Endothelial cell (in vitro differentiated cells): ENCODE results near the gene TBK1. TPM values are rescaled to one million over a fixed set of nuclear protein-coding genes. Genes with fewer than 3 reads are reported as not detected.
A peak's percentile ranks its signal among the peaks of the same experiment; 100 is the strongest.

Experiments used
- DNase-seq: peaks from one replicate; pipeline ENCODE4 v3.0.0; 2021; ENCODE audit warnings: low spot score
- H3K27ac Mint-ChIP-seq: one replicate; pipeline ENCODE4 v1.8.0; 2021; ENCODE audit warnings: mixed read lengths, inconsistent platforms; ENCODE audit not compliant: unreplicated experiment
- H3K27me3 Mint-ChIP-seq: one replicate; pipeline ENCODE4 v1.8.0; 2021; ENCODE audit warnings: mild to moderate bottlenecking, moderate library complexity, mixed read lengths, inconsistent platforms; ENCODE audit not compliant: unreplicated experiment
- H3K36me3 Mint-ChIP-seq: one replicate; pipeline ENCODE4 v1.8.0; 2021; ENCODE audit warnings: mild to moderate bottlenecking, low read depth, mixed read lengths, inconsistent platforms; ENCODE audit not compliant: unreplicated experiment
- H3K4me1 Mint-ChIP-seq: one replicate; pipeline ENCODE4 v1.8.0; 2021; ENCODE audit warnings: mild to moderate bottlenecking, mixed read lengths, inconsistent platforms; ENCODE audit not compliant: unreplicated experiment
- H3K4me3 Mint-ChIP-seq: one replicate; pipeline ENCODE4 v1.8.0; 2021; ENCODE audit warnings: mild to moderate bottlenecking, mixed read lengths, inconsistent platforms; ENCODE audit not compliant: unreplicated experiment
- H3K9me3 Mint-ChIP-seq: one replicate; pipeline ENCODE4 v1.8.0; 2021; ENCODE audit warnings: mixed read lengths, inconsistent platforms; ENCODE audit not compliant: unreplicated experiment
- total RNA-seq: library from RNA; stranded (reverse); fragmentation: NEBNext Ultra II Directional; extraction: Animal tissue kit (Norgen Biotek cat#: 25700); gene quantifications from one replicate; pipeline ENCODE4 v1.2.1, GENCODE V29; 2021; ENCODE audit not compliant: unreplicated experiment
- TF ChIP-seq, protein P1 (sequence below): fragments of 200-600 bp; sonication (generic); IDR thresholded peaks from one replicate; pipeline ENCODE4 v1.5.0; 2021; ENCODE audit warnings: antibody characterized with exemption; ENCODE audit not compliant: unreplicated experiment

TBK1 gene
- total RNA-seq, 1 donor from 2014 or later = 20.6 TPM

DNA sequence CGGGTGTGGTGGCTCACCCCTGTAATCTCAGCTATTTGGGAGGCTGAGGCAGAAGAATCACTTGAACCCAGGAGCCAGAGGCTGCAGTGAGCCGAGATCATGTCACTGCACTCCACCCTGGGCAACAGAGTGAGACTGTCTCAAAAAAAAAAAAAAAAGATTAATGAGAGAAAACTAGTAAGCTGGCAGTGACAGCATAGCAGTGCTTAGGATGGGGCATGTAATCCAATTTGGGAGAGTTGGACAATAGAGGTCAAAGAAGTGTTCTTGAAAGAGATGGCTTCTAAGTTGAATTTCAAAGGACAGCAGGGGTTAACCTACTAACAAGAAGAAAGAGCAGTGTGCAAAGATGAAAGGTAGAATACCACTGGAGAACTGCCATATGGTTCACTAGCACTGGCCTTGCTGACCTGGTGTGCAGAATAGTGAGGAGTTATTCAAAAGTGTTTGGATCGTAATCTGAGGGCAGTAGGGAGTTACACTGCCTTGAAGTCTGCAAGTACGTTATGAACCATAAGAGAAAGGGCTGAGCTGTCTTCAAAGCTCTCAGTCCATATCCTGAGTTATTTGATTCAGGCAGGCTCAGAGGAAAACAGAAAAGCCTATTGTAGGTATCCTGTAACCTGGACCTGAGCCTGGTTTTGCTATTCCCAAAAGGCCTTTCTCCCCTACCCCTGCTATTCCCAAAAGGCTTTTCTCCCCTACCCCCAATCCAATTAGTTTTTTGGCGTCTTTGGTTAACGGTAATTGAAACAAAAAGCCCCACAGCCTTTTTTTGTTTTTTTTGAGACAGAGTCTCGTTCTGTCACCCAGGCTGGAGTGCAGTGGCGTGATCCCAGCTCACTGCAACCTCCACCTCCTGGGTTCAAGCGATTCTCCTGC lies 44.3 kb upstream of the TBK1 start:
- Mint-ChIP-seq H3K27ac (peak overlapping the region; percentile 6), H3K4me3 (no peak overlapping the region), H3K27me3 (peaks cover 4% of the 10 kb centered on the region), H3K9me3 (no peaks in the 10 kb centered on the region), H3K4me1 (peaks cover 5% of the 10 kb centered on the region), H3K36me3 (peaks cover 11% of the 10 kb centered on the region)
- no peak for DNase-seq
- TF ChIP-seq, protein P1, sequence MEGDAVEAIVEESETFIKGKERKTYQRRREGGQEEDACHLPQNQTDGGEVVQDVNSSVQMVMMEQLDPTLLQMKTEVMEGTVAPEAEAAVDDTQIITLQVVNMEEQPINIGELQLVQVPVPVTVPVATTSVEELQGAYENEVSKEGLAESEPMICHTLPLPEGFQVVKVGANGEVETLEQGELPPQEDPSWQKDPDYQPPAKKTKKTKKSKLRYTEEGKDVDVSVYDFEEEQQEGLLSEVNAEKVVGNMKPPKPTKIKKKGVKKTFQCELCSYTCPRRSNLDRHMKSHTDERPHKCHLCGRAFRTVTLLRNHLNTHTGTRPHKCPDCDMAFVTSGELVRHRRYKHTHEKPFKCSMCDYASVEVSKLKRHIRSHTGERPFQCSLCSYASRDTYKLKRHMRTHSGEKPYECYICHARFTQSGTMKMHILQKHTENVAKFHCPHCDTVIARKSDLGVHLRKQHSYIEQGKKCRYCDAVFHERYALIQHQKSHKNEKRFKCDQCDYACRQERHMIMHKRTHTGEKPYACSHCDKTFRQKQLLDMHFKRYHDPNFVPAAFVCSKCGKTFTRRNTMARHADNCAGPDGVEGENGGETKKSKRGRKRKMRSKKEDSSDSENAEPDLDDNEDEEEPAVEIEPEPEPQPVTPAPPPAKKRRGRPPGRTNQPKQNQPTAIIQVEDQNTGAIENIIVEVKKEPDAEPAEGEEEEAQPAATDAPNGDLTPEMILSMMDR = no peak

DNA sequence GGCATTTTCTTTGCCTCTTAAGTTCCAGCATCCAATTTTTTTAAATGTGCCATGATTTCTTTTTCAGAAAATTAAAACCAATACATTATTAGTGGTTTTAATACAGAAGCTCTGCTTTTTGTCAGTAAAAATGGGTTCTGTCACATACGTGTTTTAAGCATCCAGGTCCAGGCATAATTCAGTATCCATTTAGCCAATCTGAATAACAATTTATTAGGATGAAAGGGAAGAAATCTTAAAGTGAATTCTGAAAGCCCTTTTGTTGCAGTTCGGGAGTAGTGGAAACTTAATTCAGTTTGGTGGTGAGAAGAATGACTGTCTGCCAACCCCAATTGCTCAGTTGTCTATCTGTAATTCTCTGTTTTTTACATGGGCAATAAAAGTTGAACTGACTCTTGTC lies 40.5 kb upstream of the TBK1 start:
- no peak for DNase-seq
- Mint-ChIP-seq H3K9me3 (no peaks in the 10 kb centered on the region), H3K27me3 (no peaks in the 10 kb centered on the region), H3K36me3 (peaks cover 15% of the 10 kb centered on the region), H3K4me3 (no peak overlapping the region), H3K4me1 (peaks cover 5% of the 10 kb centered on the region), H3K27ac (no peak overlapping the region)
- TF ChIP-seq, protein P1 = no peak

DNA sequence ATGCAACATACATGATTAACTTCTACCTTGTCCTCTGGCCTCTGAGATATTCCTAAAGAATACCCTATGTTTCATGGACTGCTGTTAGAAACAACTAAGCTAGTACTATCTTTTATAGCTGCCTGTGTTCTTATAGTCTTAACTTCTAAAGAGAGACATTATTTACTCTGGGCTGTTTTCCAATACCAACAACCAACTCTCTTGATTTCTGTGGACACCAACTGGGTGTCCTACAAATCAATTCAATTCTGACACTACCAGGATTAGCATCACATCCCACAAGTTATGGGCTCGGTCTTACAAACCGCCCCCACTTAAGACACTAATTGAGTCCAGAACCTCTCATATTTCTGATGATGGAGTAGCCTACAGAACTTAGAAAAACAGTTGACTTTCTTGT lies 39.5 kb upstream of the TBK1 start:
- Mint-ChIP-seq H3K4me3 (no peak overlapping the region), H3K27me3 (no peaks in the 10 kb centered on the region), H3K4me1 (peaks cover 2% of the 10 kb centered on the region), H3K27ac (no peak overlapping the region), H3K9me3 (no peaks in the 10 kb centered on the region), H3K36me3 (peaks cover 19% of the 10 kb centered on the region)
- TF ChIP-seq, protein P1 = no peak
- DNase-seq = no peak

DNA sequence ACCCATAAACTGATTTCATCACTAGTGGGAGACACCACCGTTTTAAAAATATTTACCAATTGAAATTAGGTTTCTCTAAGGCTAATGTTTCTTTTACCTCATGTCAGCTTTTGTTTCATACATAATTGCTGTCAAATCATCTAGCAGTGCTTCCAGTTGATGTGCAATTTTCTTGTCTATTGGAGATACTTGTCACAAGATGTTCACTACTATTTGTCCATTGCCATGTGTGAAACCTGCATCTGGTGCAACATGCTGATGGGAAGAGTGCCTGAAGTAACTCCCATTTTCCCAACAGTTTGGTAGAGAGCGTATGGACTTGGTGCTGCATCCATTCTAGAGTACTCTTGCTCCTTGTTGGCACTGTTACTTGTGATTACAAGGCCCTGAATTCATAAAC lies 38.0 kb upstream of the TBK1 start:
- TF ChIP-seq, protein P1 = no peak
- peaks cover 3% of the 10 kb centered on the region for H3K4me1 Mint-ChIP-seq
- H3K27ac Mint-ChIP-seq = no peak overlapping the region
- no peak overlapping the region for H3K4me3 Mint-ChIP-seq
- peaks cover 22% of the 10 kb centered on the region for H3K36me3 Mint-ChIP-seq
- DNase-seq = no peak
- H3K9me3 Mint-ChIP-seq = no peaks in the 10 kb centered on the region
- H3K27me3 Mint-ChIP-seq = no peaks in the 10 kb centered on the region

DNA sequence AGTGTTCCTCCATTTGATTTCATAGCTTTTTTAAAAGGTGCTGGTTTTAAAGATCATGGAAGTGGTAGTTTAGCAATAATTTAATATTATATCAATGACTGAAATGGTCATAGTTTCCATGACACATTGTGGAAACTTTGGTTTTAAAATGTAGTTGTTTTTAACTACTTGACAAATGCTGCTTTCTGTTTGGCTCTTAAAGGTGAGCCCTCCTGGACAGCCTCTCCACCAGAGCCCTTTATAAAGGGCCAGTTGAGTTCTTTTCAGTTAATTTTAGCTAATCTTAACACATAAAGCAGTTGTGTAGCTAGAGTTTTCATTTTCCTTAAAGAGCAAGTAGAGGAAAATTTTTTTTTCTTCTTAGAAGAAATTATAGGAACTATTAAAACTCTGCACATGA lies 33.7 kb upstream of the TBK1 start:
- Mint-ChIP-seq H3K9me3 (no peaks in the 10 kb centered on the region), H3K27ac (no peak overlapping the region), H3K27me3 (no peaks in the 10 kb centered on the region), H3K4me1 (peaks cover 15% of the 10 kb centered on the region), H3K4me3 (no peak overlapping the region), H3K36me3 (peaks cover 17% of the 10 kb centered on the region)
- no peak for DNase-seq
- TF ChIP-seq, protein P1 = no peak
